Midbrain (tissue), 1 donor: ENCODE results near the gene NBEAL2.

Experiments used
- DNase-seq: peaks from one replicate; lab custom pipeline; 2025; lab: John Stamatoyannopoulos, UW

NBEAL2 gene

DNA sequence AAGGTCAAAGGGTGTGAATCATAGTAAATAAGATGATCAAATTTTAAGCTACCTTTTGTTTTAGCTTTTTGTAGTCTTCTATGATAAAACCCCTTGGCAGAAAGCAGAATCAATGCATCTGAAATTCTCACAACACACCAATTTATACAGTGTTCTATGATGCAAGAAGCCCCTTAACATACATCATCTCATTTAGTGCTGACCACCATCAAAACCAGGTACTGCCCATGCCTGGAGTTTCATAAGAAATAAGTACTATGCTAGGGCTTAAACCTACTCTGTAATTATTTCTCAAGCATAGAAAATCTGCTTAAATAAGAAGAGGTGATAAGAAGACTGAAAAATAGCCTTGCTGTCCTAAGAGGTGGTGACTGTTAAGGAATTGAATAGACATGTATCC is 67.6 kb downstream of the NBEAL2 start:
- no peak for DNase-seq

- no peak for DNase-seq
Observed at GRCh38 chr3:47047673-47048072, 68.2 kb downstream of the NBEAL2 start.

- DNase-seq: no peak
Observed at GRCh38 chr3:47054412-47054811, 74.9 kb downstream of the NBEAL2 start.

DNA sequence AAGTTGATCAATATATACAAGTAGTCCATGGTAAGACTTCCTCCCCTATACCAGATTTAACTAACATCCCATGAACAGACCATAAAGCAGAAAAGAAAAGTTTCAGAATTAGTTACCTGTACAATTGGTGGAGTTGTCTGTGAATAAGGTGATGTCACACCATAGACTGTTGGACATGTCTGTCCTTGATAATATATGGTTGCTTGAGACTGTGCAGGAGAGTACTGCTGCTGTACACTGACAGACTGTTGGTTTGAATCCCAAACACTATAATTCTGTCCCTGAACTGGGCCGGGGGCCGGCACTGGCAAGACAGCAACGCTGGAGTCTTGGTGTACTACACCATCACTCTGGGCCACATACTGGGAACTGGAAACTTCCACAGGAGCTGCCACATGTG is 77.2 kb downstream of the NBEAL2 start:
- no peak for DNase-seq

- no peak for DNase-seq
Observed at GRCh38 chr3:47057212-47057671, 77.8 kb downstream of the NBEAL2 start.
